WERI-Rb-1 (cell line): Measurements from ENCODE around the gene RAPGEFL1.

Experiments used
- DNase-seq: peaks from one replicate; pipeline ENCODE4 v3.0.0-alpha.2; 2020
- H3K27ac ChIP-seq: fragments of 250-450 bp; sonication (Bioruptor Pico); 2 replicates; pipeline ENCODE4 v1.5.1; 2020; ENCODE audit warnings: mild to moderate bottlenecking, moderate library complexity
- H3K27me3 ChIP-seq: fragments of 250-450 bp; sonication (Bioruptor Pico); 2 replicates; pipeline ENCODE4 v1.5.1; 2021; ENCODE audit warnings: mild to moderate bottlenecking, low read depth, moderate library complexity; ENCODE audit not compliant: insufficient read depth, severe bottlenecking
- H3K36me3 ChIP-seq: fragments of 250-450 bp; sonication (Bioruptor Pico); 2 replicates; pipeline ENCODE4 v1.5.1; 2020; ENCODE audit warnings: mild to moderate bottlenecking, moderate library complexity
- H3K4me3 ChIP-seq: 2 replicates; pipeline ENCODE4 v1.5.1; 2011; ENCODE audit warnings: low read depth, mild to moderate bottlenecking, control low read depth, low read length
- H3K9me3 ChIP-seq: fragments of 250-450 bp; sonication (Bioruptor Pico); 2 replicates; pipeline ENCODE4 v1.5.1; 2021; ENCODE audit warnings: mild to moderate bottlenecking, moderate library complexity; ENCODE audit not compliant: severe bottlenecking
- TF ChIP-seq, protein P1 (sequence below): IDR thresholded peaks from 2 replicates; pipeline ENCODE4 v1.5.1; 2011; ENCODE audit warnings: low read depth, mild to moderate bottlenecking, control low read depth, inconsistent platforms, low read length

The RAPGEFL1 gene

GRCh38 chr17:40168262-40168832, 8.9 kb upstream of the RAPGEFL1 start:
- Histone ChIP-seq H3K4me3 (no peak overlapping the region), H3K27ac (no peak overlapping the region), H3K27me3 (no peaks in the 10 kb centered on the region), H3K36me3 (peaks cover 94% of the 10 kb centered on the region), H3K9me3 (no peaks in the 10 kb centered on the region)
- TF ChIP-seq, protein P1, sequence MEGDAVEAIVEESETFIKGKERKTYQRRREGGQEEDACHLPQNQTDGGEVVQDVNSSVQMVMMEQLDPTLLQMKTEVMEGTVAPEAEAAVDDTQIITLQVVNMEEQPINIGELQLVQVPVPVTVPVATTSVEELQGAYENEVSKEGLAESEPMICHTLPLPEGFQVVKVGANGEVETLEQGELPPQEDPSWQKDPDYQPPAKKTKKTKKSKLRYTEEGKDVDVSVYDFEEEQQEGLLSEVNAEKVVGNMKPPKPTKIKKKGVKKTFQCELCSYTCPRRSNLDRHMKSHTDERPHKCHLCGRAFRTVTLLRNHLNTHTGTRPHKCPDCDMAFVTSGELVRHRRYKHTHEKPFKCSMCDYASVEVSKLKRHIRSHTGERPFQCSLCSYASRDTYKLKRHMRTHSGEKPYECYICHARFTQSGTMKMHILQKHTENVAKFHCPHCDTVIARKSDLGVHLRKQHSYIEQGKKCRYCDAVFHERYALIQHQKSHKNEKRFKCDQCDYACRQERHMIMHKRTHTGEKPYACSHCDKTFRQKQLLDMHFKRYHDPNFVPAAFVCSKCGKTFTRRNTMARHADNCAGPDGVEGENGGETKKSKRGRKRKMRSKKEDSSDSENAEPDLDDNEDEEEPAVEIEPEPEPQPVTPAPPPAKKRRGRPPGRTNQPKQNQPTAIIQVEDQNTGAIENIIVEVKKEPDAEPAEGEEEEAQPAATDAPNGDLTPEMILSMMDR = peak; percentile 78
- DNase-seq = peak; percentile 40

DNA sequence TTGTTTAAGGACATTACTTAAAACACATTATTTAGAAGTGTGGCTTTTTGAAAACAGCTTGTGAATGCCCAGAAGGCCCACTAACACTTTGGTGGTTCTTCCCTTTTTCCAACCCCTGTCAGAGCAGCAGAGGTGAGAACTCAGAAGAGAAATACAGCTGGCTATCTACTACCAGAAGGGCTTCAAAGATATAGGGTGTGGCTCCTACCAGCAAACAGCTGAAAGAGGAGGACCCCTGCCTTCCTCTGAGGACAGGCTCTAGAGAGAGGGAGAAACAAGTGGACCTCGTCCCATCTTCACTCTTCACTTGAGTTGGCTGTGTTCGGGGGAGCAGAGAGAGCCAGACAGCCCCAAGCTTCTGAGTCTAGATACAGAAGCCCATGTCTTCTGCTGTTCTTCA, 6.9 kb upstream of the RAPGEFL1 start:
- H3K9me3 ChIP-seq = no peaks in the 10 kb centered on the region
- no peaks in the 10 kb centered on the region for H3K27me3 ChIP-seq
- no peak overlapping the region for H3K4me3 ChIP-seq
- H3K36me3 ChIP-seq = peaks cover 94% of the 10 kb centered on the region
- H3K27ac ChIP-seq = no peak overlapping the region
- DNase-seq = no peak
- TF ChIP-seq, protein P1 = no peak

DNA sequence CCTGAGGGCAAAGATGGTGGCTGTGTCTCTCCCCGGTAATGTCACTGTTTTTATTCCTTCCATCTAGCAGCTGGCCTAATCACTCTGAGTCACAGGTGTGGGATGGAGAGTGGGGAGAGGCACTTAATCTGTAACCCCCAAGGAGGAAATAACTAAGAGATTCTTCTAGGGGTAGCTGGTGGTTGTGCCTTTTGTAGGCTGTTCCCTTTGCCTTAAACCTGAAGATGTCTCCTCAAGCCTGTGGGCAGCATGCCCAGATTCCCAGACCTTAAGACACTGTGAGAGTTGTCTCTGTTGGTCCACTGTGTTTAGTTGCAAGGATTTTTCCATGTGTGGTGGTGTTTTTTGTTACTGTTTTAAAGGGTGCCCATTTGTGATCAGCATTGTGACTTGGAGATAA, 5.5 kb upstream of the RAPGEFL1 start:
- Histone ChIP-seq H3K9me3 (no peaks in the 10 kb centered on the region), H3K27me3 (no peaks in the 10 kb centered on the region), H3K4me3 (no peak overlapping the region), H3K36me3 (peaks cover 96% of the 10 kb centered on the region), H3K27ac (no peak overlapping the region)
- TF ChIP-seq, protein P1 = no peak
- no peak for DNase-seq

DNA sequence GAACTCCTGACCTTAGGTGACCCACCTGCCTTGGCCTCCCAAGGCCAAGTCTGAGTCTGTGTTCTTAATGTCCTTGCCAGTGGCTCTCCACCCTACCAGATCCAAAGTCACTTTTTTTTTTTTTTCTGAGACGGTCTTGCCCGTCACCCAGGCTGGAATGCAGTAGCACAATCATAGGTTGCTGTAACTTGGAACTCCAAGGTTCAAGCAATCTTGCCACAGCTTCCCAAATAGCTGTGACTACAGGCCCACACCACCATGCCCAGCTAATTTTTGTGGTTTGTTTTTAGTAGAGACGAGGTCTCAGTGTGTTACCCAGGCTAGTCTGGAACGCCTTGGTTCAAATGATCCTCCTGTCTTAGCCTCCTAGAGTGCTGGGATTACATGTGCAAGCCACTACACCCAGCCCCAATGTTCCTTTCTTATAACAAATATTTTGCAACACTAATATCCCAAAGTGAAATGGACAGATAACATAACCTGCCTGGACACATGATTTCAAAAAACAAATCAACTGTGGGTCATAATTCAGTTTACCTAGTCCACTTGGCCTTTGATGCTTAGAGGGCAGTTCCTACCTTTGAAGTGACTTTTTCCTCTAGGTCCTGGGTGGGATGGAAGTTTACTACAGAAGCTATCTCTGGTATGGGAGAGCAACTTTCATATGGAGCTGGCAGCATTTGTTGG, 4.0 kb upstream of the RAPGEFL1 start:
- Histone ChIP-seq H3K36me3 (peaks cover 86% of the 10 kb centered on the region), H3K4me3 (no peak overlapping the region), H3K9me3 (no peaks in the 10 kb centered on the region), H3K27ac (no peak overlapping the region), H3K27me3 (no peaks in the 10 kb centered on the region)
- no peak for DNase-seq
- TF ChIP-seq, protein P1 = no peak

DNA sequence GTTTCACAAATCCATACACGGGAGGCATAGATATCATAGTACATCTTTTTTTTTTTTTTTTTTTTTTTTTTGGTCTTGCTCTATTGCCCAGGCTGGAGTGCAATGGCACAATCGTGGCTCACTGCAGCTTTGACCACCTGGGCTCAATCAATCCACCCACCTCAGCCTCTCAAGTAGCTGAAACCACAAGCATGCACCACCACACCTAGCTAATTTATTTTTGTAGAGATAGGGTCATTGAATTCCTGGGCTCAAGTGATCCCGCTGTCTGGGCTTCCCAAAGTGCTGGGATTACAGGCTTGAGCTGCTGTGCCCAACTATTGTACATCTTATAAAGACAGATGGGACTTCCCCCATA, 3.5 kb upstream of the RAPGEFL1 start:
- H3K36me3 ChIP-seq = peaks cover 86% of the 10 kb centered on the region
- H3K27ac ChIP-seq = no peak overlapping the region
- H3K9me3 ChIP-seq = no peaks in the 10 kb centered on the region
- no peaks in the 10 kb centered on the region for H3K27me3 ChIP-seq
- no peak for DNase-seq
- TF ChIP-seq, protein P1 = no peak
- no peak overlapping the region for H3K4me3 ChIP-seq

GRCh38 chr17:40174514-40174913, 2.8 kb upstream of the RAPGEFL1 start:
- TF ChIP-seq, protein P1 = no peak
- peaks cover 78% of the 10 kb centered on the region for H3K36me3 ChIP-seq
- no peak overlapping the region for H3K27ac ChIP-seq
- DNase-seq = no peak
- no peaks in the 10 kb centered on the region for H3K27me3 ChIP-seq
- no peaks in the 10 kb centered on the region for H3K9me3 ChIP-seq
- no peak overlapping the region for H3K4me3 ChIP-seq
